HEK293 (cell line): ENCODE measurements around the gene MYCBPAP.

Source experiments
- MZF1 ChIP-seq: fragments of 450-650 bp; formaldehyde crosslinking; IDR thresholded peaks from 2 replicates; pipeline ENCODE4 v1.5.1; 2017; ENCODE audit warnings: missing biosample characterization, missing genetic modification characterization, borderline replicate concordance
- ZNF426 ChIP-seq: fragments of 450-650 bp; formaldehyde crosslinking; IDR thresholded peaks from 2 replicates; pipeline ENCODE4 v1.5.1; 2017; ENCODE audit warnings: missing biosample characterization, missing genetic modification characterization, mild to moderate bottlenecking, inconsistent platforms, moderate library complexity
- ZNF510 ChIP-seq: fragments of 450-650 bp; formaldehyde crosslinking; IDR thresholded peaks from 2 replicates; pipeline ENCODE4 v1.5.1; 2018; ENCODE audit warnings: mild to moderate bottlenecking, missing genetic modification characterization, missing biosample characterization; ENCODE audit not compliant: insufficient replicate concordance
- TF ChIP-seq, protein P1 (sequence below): fragments of 450-650 bp; formaldehyde crosslinking; IDR thresholded peaks from 2 replicates; pipeline ENCODE4 v1.5.1; 2016; ENCODE audit warnings: missing biosample characterization, missing genetic modification characterization
- TF ChIP-seq, protein P2 (sequence below): fragments of 450-650 bp; formaldehyde crosslinking; conservative IDR thresholded peaks from 2 replicates; pipeline ENCODE4 v1.5.1; 2016; ENCODE audit warnings: low read depth, missing biosample characterization, missing genetic modification characterization

DNA sequence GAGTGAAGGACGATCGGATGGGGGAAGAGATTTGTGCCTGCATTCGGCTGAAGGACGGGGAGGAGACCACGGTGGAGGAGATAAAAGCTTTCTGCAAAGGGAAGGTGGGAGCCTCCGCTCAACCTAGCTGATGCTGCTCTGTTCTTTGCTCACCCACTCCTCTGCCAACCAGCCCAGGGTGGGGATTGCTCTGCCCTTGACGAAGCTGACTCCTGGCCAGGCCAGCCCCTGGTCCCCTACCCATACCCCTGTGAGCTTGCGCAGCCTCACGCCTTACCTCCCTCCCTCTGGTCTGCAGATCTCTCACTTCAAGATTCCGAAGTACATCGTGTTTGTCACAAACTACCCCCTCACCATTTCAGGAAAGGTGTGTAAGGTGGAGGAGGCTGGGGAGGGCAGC is 34.3 kb upstream of the MYCBPAP start:
- TF ChIP-seq ZNF426 (tag by site-specific recombination): no peak
- TF ChIP-seq, protein P1, sequence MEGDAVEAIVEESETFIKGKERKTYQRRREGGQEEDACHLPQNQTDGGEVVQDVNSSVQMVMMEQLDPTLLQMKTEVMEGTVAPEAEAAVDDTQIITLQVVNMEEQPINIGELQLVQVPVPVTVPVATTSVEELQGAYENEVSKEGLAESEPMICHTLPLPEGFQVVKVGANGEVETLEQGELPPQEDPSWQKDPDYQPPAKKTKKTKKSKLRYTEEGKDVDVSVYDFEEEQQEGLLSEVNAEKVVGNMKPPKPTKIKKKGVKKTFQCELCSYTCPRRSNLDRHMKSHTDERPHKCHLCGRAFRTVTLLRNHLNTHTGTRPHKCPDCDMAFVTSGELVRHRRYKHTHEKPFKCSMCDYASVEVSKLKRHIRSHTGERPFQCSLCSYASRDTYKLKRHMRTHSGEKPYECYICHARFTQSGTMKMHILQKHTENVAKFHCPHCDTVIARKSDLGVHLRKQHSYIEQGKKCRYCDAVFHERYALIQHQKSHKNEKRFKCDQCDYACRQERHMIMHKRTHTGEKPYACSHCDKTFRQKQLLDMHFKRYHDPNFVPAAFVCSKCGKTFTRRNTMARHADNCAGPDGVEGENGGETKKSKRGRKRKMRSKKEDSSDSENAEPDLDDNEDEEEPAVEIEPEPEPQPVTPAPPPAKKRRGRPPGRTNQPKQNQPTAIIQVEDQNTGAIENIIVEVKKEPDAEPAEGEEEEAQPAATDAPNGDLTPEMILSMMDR: no peak
- TF ChIP-seq, protein P2, sequence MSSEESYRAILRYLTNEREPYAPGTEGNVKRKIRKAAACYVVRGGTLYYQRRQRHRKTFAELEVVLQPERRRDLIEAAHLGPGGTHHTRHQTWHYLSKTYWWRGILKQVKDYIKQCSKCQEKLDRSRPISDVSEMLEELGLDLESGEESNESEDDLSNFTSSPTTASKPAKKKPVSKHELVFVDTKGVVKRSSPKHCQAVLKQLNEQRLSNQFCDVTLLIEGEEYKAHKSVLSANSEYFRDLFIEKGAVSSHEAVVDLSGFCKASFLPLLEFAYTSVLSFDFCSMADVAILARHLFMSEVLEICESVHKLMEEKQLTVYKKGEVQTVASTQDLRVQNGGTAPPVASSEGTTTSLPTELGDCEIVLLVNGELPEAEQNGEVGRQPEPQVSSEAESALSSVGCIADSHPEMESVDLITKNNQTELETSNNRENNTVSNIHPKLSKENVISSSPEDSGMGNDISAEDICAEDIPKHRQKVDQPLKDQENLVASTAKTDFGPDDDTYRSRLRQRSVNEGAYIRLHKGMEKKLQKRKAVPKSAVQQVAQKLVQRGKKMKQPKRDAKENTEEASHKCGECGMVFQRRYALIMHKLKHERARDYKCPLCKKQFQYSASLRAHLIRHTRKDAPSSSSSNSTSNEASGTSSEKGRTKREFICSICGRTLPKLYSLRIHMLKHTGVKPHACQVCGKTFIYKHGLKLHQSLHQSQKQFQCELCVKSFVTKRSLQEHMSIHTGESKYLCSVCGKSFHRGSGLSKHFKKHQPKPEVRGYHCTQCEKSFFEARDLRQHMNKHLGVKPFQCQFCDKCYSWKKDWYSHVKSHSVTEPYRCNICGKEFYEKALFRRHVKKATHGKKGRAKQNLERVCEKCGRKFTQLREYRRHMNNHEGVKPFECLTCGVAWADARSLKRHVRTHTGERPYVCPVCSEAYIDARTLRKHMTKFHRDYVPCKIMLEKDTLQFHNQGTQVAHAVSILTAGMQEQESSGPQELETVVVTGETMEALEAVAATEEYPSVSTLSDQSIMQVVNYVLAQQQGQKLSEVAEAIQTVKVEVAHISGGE: no peak
- TF ChIP-seq MZF1 (tag by site-specific recombination): no peak
- no peak for TF ChIP-seq ZNF510 (tag by site-specific recombination)
